ENCODE results near the gene OR4S2.

OR4S2 gene

GRCh38 chr11:55669376-55669775, 21.2 kb downstream of the OR4S2 start:
- TF ChIP-seq EP300 (IDR thresholded peaks at IDR 0.05; ENCODE audit: borderline replicate concordance) = no peak
- no peak for TF ChIP-seq EGR1 (IDR thresholded peaks at IDR 0.05)
- TF ChIP-seq CREB1 (IDR thresholded peaks at IDR 0.05; ENCODE audit: low read depth) = no peak
- TF ChIP-seq YY1 (IDR thresholded peaks at IDR 0.05; ENCODE audit: low read depth) = no peak
- no peak for TF ChIP-seq ZBTB7A (IDR thresholded peaks at IDR 0.05; ENCODE audit: low read depth)
- no peak for TF ChIP-seq FOXM1 (IDR thresholded peaks at IDR 0.05; ENCODE audit: borderline replicate concordance, low read depth)
- TF ChIP-seq REST (IDR thresholded peaks at IDR 0.05; ENCODE audit: low read depth) = no peak
- TF ChIP-seq TCF12 (IDR thresholded peaks at IDR 0.05; ENCODE audit: low read depth) = no peak

GRCh38 chr11:55673860-55674259, 25.7 kb downstream of the OR4S2 start:
- TF ChIP-seq RAD21 (IDR thresholded peaks at IDR 0.05; ENCODE audit: low read depth) (no peak), YY1 (IDR thresholded peaks at IDR 0.05; ENCODE audit: low read depth) (no peak), NFIC (IDR thresholded peaks at IDR 0.05) (no peak), CEBPB (IDR thresholded peaks at IDR 0.05) (no peak), EGR1 (IDR thresholded peaks at IDR 0.05) (no peak), TEAD4 (IDR thresholded peaks at IDR 0.05) (no peak), FOXM1 (IDR thresholded peaks at IDR 0.05; ENCODE audit: borderline replicate concordance, low read depth) (no peak), TCF12 (IDR thresholded peaks at IDR 0.05; ENCODE audit: low read depth) (no peak)

GRCh38 chr11:55697817-55698216, 49.7 kb downstream of the OR4S2 start:
- TF ChIP-seq NFIC (IDR thresholded peaks at IDR 0.05) (no peak), CREB1 (IDR thresholded peaks at IDR 0.05; ENCODE audit: low read depth) (no peak), TEAD4 (IDR thresholded peaks at IDR 0.05) (no peak)

- TF ChIP-seq YY1 (IDR thresholded peaks at IDR 0.05; ENCODE audit: low read depth) = no peak
- TF ChIP-seq FOXM1 (IDR thresholded peaks at IDR 0.05; ENCODE audit: borderline replicate concordance, low read depth) = no peak
- TF ChIP-seq USF1 (IDR thresholded peaks at IDR 0.05) = no peak
- TF ChIP-seq TEAD4 (IDR thresholded peaks at IDR 0.05) = no peak
- no peak for TF ChIP-seq EP300 (IDR thresholded peaks at IDR 0.05; ENCODE audit: borderline replicate concordance)
- no peak for TF ChIP-seq EGR1 (IDR thresholded peaks at IDR 0.05)
- TF ChIP-seq REST (IDR thresholded peaks at IDR 0.05; ENCODE audit: low read depth) = no peak
- no peak for TF ChIP-seq TCF12 (IDR thresholded peaks at IDR 0.05; ENCODE audit: low read depth)
- TF ChIP-seq ZBTB7A (IDR thresholded peaks at IDR 0.05; ENCODE audit: low read depth) = no peak
- TF ChIP-seq NFIC (IDR thresholded peaks at IDR 0.05) = no peak
- no peak for TF ChIP-seq RAD21 (IDR thresholded peaks at IDR 0.05; ENCODE audit: low read depth)
- no peak for TF ChIP-seq CEBPB (IDR thresholded peaks at IDR 0.05)
- TF ChIP-seq MAX (IDR thresholded peaks at IDR 0.05) = no peak
- TF ChIP-seq CREB1 (IDR thresholded peaks at IDR 0.05; ENCODE audit: low read depth) = no peak
- no peak for TF ChIP-seq TAF1 (IDR thresholded peaks at IDR 0.05; ENCODE audit: low read depth)
Observed at GRCh38 chr11:55701429-55701828, 53.3 kb downstream of the OR4S2 start.
